ENCODE results near the gene HMGCS2. TPM values are rescaled to one million over a fixed set of nuclear protein-coding genes. Genes with fewer than 3 reads are reported as not detected.

The HMGCS2 gene
- polyA plus RNA-seq, 2 of the 4 experiments (the other 2 are of a cell fraction) = not detected

DNA sequence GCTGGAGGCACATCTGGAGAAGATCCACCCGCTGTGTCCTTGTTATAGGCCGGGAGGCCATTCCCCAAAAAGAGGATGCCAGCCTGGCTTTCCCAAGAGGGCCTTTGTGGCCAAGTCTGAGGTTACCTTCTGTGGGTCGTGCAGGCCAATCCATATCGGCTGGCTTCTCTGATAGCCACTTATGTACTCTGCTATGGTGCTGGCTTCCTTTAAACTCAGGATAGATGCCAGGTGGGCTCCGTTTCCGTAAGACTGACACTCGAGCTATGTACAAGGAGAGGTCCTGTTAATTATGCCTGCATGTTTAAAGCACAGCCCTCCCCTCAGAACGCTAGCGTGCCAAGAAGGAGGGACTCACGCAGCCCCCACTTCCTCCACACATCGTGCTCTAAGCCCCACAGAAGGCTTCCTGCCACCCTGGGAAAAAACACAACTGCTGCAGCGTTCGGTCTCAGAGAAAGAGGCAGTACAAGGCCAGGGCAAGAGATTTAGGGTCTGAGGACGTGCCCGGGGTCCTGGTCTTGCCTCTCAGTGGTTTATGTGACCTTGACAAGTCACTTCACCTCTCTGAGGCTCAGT lies 31.0 kb upstream of the HMGCS2 start:
- ChIA-PET CTCF (interaction anchor here (0.9 to 1.5 kb wide), 2 partner anchors 7 to 9 kb away, joined by 3 to 4 read pairs; no protein-coding TSS in a partner anchor), POLR2A (no interaction called here)
- ATAC-seq = no peak

GRCh38 chr1:119799003-119799402 lies 30.3 kb upstream of the HMGCS2 start:
- Histone ChIP-seq H3K4me3 (no peak overlapping the region), H3K27ac (no peak overlapping the region), H3K4me1 (no peaks in the 10 kb centered on the region), H3K9me3 (no peaks in the 10 kb centered on the region), H3K4me2 (no peak overlapping the region)
- ATAC-seq (no peak), DNase-seq (ENCODE audit: low read depth in 1 of 2, low spot score in 1 of 2) (no peak), FAIRE-seq (no peak)
- TF ChIP-seq BHLHE40 (IDR thresholded peaks at IDR 0.05; ENCODE audit: low read depth, low read length) (no peak), NR3C1 (IDR thresholded peaks at IDR 0.05) (no peak), FOXS1 (CRISPR knock-in tag; IDR thresholded peaks at IDR 0.05) (no peak), NPAS2 (CRISPR knock-in tag; IDR thresholded peaks at IDR 0.05; ENCODE audit: borderline replicate concordance) (no peak), KDM1A (IDR thresholded peaks at IDR 0.05; ENCODE audit: low read depth) (no peak)
- TF ChIP-seq, protein P1, sequence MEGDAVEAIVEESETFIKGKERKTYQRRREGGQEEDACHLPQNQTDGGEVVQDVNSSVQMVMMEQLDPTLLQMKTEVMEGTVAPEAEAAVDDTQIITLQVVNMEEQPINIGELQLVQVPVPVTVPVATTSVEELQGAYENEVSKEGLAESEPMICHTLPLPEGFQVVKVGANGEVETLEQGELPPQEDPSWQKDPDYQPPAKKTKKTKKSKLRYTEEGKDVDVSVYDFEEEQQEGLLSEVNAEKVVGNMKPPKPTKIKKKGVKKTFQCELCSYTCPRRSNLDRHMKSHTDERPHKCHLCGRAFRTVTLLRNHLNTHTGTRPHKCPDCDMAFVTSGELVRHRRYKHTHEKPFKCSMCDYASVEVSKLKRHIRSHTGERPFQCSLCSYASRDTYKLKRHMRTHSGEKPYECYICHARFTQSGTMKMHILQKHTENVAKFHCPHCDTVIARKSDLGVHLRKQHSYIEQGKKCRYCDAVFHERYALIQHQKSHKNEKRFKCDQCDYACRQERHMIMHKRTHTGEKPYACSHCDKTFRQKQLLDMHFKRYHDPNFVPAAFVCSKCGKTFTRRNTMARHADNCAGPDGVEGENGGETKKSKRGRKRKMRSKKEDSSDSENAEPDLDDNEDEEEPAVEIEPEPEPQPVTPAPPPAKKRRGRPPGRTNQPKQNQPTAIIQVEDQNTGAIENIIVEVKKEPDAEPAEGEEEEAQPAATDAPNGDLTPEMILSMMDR (IDR thresholded peaks at IDR 0.05) = no peak
- ChIA-PET CTCF (interaction anchor here (0.9 to 1.5 kb wide), 2 partner anchors 8 to 10 kb away, joined by 3 to 4 read pairs; no protein-coding TSS in a partner anchor), POLR2A (no interaction called here)
- WGBS (ENCODE audit: missing lambda C conversion rate) = 88% methylated on average over 4 of the region's 4 CpGs

More for the DNA sequence above, 31.0 kb upstream of the HMGCS2 start:
- 59% methylated on average over 3 of the region's 15 CpGs for whole genome bisulfite sequencing (ENCODE audit: missing lambda C conversion rate)
- Histone ChIP-seq H3K27ac (no peak overlapping the region), H3K4me1 (no peaks in the 10 kb centered on the region), H3K4me2 (no peak overlapping the region), H3K9me3 (no peaks in the 10 kb centered on the region), H3K4me3 (no peak overlapping the region)
- no peak for DNase-seq (ENCODE audit: low read depth in 1 of 2, low spot score in 1 of 2)
- TF ChIP-seq CBX8 (IDR thresholded peaks at IDR 0.05) (no peak), REST (IDR thresholded peaks at IDR 0.05) (no peak), HOXA7 (CRISPR knock-in tag; IDR thresholded peaks at IDR 0.05) (no peak), ZSCAN20 (CRISPR knock-in tag; IDR thresholded peaks at IDR 0.05) (no peak), ZFP36 (IDR thresholded peaks at IDR 0.05; ENCODE audit: borderline replicate concordance, partially characterized antibody) (no peak), TFCP2L1 (CRISPR knock-in tag; IDR thresholded peaks at IDR 0.05) (no peak), CEBPB (IDR thresholded peaks at IDR 0.05) (no peak), NFE2L2 (conservative IDR thresholded peaks at IDR 0.05; ENCODE audit: low read length) (no peak), FOXS1 (CRISPR knock-in tag; IDR thresholded peaks at IDR 0.05) (no peak), ELK1 (IDR thresholded peaks at IDR 0.05; ENCODE audit: low read depth, low read length) (no peak), RAD21 (conservative IDR thresholded peaks at IDR 0.05 in 1 of 2, IDR thresholded peaks at IDR 0.05 in 1 of 2) (no peak), NR3C1 (IDR thresholded peaks at IDR 0.05) (no peak), MYC (IDR thresholded peaks at IDR 0.05; ENCODE audit: borderline replicate concordance, low read length) (no peak), HDAC2 (IDR thresholded peaks at IDR 0.05) (no peak), EHF (CRISPR knock-in tag; IDR thresholded peaks at IDR 0.05) (no peak), CHD4 (IDR thresholded peaks at IDR 0.05; ENCODE audit: borderline replicate concordance) (no peak), ESRRA (IDR thresholded peaks at IDR 0.05; ENCODE audit: borderline replicate concordance, low read length) (no peak), KDM5A (IDR thresholded peaks at IDR 0.05) (no peak), TP53 (CRISPR knock-in tag; IDR thresholded peaks at IDR 0.05) (no peak), RFX5 (IDR thresholded peaks at IDR 0.05) (no peak)
- FAIRE-seq = no peak

All from A549 (cell line).